Suprapubic skin (tissue), 4 donors: Measurements from ENCODE around the gene PRKN.

Source experiments
- EP300 ChIP-seq: sonication (generic); formaldehyde crosslinking; IDR thresholded peaks from one replicate; pipeline ENCODE4 v1.6.1; 2017; ENCODE audit warnings: antibody characterized with exemption
- POLR2AphosphoS5 ChIP-seq, 3 donors: sonication (generic); formaldehyde crosslinking; IDR thresholded peaks; one replicate each; pipeline ENCODE4 v1.6.1; 2017; ENCODE audit warnings: antibody characterized with exemption in 3 of 3
- TF ChIP-seq, protein P1 (sequence below), 2 donors: fragments of 200-600 bp in 1 of 2; fragments of 450-650 bp in 1 of 2; sonication (generic) in 1 of 2; IDR thresholded peaks; one replicate each; pipeline ENCODE4 v1.5.1; 2016 to 2019; ENCODE audit warnings: antibody characterized with exemption in 2 of 2, mild to moderate bottlenecking in 1 of 2, moderate library complexity in 1 of 2

DNA sequence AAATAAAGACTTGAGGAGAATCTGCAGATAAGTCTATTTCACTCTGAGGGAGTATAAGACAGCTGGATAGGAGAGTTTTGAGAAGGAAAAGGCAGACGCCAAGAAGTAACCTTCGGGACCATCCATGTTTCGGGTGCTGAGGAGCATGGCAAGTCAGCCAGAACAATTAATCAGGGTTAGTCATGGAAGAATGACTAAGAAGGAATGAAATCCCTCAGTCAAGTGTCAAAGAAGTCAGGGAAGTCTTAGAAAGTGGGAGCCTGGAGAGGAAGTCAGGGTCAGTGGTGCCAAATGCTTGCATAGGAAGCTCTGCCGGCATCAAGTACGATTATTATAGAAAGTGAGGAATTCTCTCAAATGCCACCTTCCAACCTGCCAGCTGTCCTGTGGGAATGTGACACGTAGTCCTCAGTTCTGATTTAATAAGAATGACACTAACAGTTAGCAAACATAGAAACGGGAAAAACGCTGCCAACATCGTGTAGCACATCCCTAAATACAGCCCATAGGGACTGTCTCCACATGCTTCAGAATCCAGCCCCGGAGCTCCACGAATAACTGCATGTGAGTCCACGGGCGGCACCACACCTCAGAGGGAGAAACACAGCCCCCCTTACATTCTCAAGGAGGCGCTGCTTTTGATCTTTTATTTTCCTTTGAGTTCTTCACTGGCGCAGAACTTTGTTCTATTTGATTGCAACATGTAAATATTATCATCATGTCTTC, 602.7 kb downstream of the PRKN start:
- TF ChIP-seq, protein P1, sequence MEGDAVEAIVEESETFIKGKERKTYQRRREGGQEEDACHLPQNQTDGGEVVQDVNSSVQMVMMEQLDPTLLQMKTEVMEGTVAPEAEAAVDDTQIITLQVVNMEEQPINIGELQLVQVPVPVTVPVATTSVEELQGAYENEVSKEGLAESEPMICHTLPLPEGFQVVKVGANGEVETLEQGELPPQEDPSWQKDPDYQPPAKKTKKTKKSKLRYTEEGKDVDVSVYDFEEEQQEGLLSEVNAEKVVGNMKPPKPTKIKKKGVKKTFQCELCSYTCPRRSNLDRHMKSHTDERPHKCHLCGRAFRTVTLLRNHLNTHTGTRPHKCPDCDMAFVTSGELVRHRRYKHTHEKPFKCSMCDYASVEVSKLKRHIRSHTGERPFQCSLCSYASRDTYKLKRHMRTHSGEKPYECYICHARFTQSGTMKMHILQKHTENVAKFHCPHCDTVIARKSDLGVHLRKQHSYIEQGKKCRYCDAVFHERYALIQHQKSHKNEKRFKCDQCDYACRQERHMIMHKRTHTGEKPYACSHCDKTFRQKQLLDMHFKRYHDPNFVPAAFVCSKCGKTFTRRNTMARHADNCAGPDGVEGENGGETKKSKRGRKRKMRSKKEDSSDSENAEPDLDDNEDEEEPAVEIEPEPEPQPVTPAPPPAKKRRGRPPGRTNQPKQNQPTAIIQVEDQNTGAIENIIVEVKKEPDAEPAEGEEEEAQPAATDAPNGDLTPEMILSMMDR (IDR thresholded peaks at IDR 0.05), result no peak
- TF ChIP-seq EP300 (no peak), POLR2AphosphoS5 (IDR thresholded peaks at IDR 0.05) (no peak)
